HTERT RPE-1 (cell line): ENCODE results near the gene FXYD5.
"Not testable (repeated sequence)": the region's sequence is repeated elsewhere in the genome, so short reads cannot be mapped to it uniquely, and the experiment has no call there.

Source experiments
- in situ Hi-C: fragments of 300-500 bp; cut with MboI; formaldehyde crosslinking; loops from 4 replicates; pipeline ENCODE4 v1.14.3; 2020; ENCODE audit warnings: low sequenced_read_pairs

FXYD5 gene

GRCh38 chr19:35136977-35137702 is 17.4 kb upstream of the FXYD5 start:
- in situ Hi-C loops: no loop called here

- in situ Hi-C loops: no loop called here
Observed at GRCh38 chr19:35138305-35138892, 16.1 kb upstream of the FXYD5 start, which contains the start of gene FXYD1. FXYD1 (plus strand) TSS chr19:35138824; CDS start chr19:35140080, 1,256 bp downstream.

- in situ Hi-C loops: no loop called here
Observed at GRCh38 chr19:35140207-35140961, 14.2 kb upstream of the FXYD5 start.

- in situ Hi-C loops: no loop called here
Observed at GRCh38 chr19:35140962-35141836, 13.3 kb upstream of the FXYD5 start.

- in situ Hi-C loops: no loop called here
Observed at GRCh38 chr19:35141837-35142605, 12.5 kb upstream of the FXYD5 start.

GRCh38 chr19:35142606-35143230 is 11.8 kb upstream of the FXYD5 start:
- in situ Hi-C loops: no loop called here

GRCh38 chr19:35143231-35143715 is 11.3 kb upstream of the FXYD5 start, which contains the start of gene FXYD7:
FXYD7 (plus strand) TSS chr19:35143255; CDS start chr19:35143334, 79 bp downstream.
- in situ Hi-C loops: no loop called here

GRCh38 chr19:35143818-35144217 is 10.7 kb upstream of the FXYD5 start:
- in situ Hi-C loops: no loop called here

- in situ Hi-C loops: no loop called here
Observed at GRCh38 chr19:35144259-35144599, 10.3 kb upstream of the FXYD5 start.

GRCh38 chr19:35144600-35145436 is 9.7 kb upstream of the FXYD5 start:
- in situ Hi-C loops: no loop called here

- in situ Hi-C loops: no loop called here
Observed at GRCh38 chr19:35146746-35147459, 7.6 kb upstream of the FXYD5 start.

GRCh38 chr19:35149463-35149862 is 5.1 kb upstream of the FXYD5 start:
- in situ Hi-C loops: no loop called here

- in situ Hi-C loops: no loop called here
Observed at GRCh38 chr19:35150445-35150844, 4.1 kb upstream of the FXYD5 start.

GRCh38 chr19:35151273-35152065 is 3.1 kb upstream of the FXYD5 start:
- in situ Hi-C loops: no loop called here

- in situ Hi-C loops: not testable (repeated sequence)
Observed at GRCh38 chr19:35153129-35153522, 1.4 kb upstream of the FXYD5 start.

- in situ Hi-C loops: no loop called here
Observed at GRCh38 chr19:35153701-35154524, 622 bp upstream of the FXYD5 start.
